Body of pancreas (tissue), 4 donors: ENCODE data around the gene NUBPL.
"Not testable (repeated sequence)": the region's sequence is repeated elsewhere in the genome, so short reads cannot be mapped to it uniquely, and the experiment has no call there.

Experiments used
- POLR2A ChIP-seq, 3 donors: fragments of 450-650 bp; IDR thresholded peaks; one replicate each; pipeline ENCODE4 v1.6.1; 2016; ENCODE audit warnings: antibody characterized with exemption in 3 of 3, mild to moderate bottlenecking in 2 of 3
- TF ChIP-seq, protein P1 (sequence below), 7 experiments: fragments of 450-650 bp in 4 of 7; fragments of 200-600 bp in 3 of 7; sonication (generic) in 3 of 7; IDR thresholded peaks; one replicate each; pipeline ENCODE4 v1.5.1; 2016 to 2019; ENCODE audit warnings: antibody characterized with exemption in 7 of 7

DNA sequence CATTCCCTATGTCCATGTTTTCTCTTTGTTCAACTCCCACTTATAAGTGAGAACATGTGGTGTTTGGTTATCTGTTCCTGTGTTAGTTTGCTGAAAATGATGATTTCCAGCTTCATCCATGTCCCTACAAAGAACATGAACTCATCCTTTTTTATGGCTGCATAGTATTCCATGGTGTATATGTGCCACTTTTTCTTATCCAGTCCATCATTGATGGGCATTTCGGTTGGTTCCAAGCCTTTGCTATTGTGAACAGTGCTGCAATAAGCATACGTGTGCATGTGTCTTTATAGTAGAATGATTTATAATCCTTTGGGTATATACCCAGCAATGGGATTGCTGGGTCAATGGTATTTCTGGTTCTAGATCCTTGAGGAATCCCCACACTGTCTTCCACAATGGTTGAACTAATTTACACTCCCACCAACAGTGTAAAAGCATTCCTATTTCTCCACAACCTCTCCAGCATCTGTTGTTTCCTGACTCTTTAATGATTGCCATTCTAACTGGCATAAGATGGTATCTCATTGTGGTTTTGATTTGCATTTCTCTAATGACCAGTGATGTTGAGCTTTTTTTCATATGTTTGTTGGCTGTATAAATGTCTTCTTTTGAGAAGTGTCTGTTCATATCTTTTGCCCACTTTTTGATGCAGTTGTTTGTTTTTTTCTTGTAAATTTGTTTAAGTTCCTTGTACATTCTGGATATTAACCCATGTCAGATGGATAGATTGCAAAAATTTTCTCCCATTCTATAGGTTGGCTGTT, 252.7 kb downstream of the NUBPL start:
- not testable (repeated sequence) for TF ChIP-seq POLR2A (IDR thresholded peaks at IDR 0.05)
- TF ChIP-seq, protein P1, sequence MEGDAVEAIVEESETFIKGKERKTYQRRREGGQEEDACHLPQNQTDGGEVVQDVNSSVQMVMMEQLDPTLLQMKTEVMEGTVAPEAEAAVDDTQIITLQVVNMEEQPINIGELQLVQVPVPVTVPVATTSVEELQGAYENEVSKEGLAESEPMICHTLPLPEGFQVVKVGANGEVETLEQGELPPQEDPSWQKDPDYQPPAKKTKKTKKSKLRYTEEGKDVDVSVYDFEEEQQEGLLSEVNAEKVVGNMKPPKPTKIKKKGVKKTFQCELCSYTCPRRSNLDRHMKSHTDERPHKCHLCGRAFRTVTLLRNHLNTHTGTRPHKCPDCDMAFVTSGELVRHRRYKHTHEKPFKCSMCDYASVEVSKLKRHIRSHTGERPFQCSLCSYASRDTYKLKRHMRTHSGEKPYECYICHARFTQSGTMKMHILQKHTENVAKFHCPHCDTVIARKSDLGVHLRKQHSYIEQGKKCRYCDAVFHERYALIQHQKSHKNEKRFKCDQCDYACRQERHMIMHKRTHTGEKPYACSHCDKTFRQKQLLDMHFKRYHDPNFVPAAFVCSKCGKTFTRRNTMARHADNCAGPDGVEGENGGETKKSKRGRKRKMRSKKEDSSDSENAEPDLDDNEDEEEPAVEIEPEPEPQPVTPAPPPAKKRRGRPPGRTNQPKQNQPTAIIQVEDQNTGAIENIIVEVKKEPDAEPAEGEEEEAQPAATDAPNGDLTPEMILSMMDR (IDR thresholded peaks at IDR 0.05), result not testable (repeated sequence)
